Adipocyte (in vitro differentiated cells): ENCODE measurements around the gene RPAP3.

Experiments used
- DNase-seq: peaks from one replicate; pipeline ENCODE4 v3.0.0-alpha.2; 2015; ENCODE audit warnings: low read depth
- H3K27me3 ChIP-seq: replicated peaks from 2 replicates; pipeline ENCODE4 v1.7.0; 2013; ENCODE audit warnings: mild to moderate bottlenecking, low read length, moderate library complexity; ENCODE audit not compliant: control insufficient read depth, insufficient read depth
- H3K36me3 ChIP-seq: 2 replicates; pipeline ENCODE4 v1.7.0; 2013; ENCODE audit warnings: low read length, mild to moderate bottlenecking, moderate library complexity; ENCODE audit not compliant: control insufficient read depth, insufficient read depth, severe bottlenecking
- H3K4me1 ChIP-seq: 2 replicates; pipeline ENCODE4 v1.7.0; 2013; ENCODE audit warnings: mild to moderate bottlenecking, low read length, moderate library complexity; ENCODE audit not compliant: control insufficient read depth, insufficient read depth
- H3K4me3 ChIP-seq: 2 replicates; pipeline ENCODE4 v1.7.0; 2013; ENCODE audit warnings: mild to moderate bottlenecking, low read length, moderate library complexity
- H3K9ac ChIP-seq: 2 replicates; pipeline ENCODE4 v1.7.0; 2013; ENCODE audit warnings: mild to moderate bottlenecking, low read length, moderate library complexity
- H3K9me3 ChIP-seq: 2 replicates; pipeline ENCODE4 v1.7.0; 2013; ENCODE audit warnings: mild to moderate bottlenecking, low read length, moderate library complexity; ENCODE audit not compliant: control insufficient read depth

Gene RPAP3

DNA sequence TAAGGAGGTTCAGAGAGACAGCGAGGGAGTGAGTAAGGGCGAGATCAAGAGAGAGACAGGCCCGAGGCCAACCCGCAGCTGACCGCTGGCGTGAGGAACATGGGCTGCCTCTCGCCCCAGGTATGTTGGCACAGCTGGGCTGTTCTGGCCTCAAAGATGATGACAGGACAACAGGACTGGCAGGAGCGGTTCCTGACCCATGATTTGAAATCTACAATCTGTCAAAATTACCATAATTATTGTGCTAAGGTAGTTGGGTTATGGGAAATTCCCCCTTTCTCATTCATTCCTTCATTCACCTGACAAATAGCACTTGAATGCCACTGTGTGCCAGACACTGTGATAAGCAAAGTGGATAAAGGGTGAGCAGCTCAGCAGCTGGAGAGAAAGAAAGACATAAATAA is 24.5 kb upstream of the RPAP3 start:
- Histone ChIP-seq H3K9ac (no peak overlapping the region), H3K4me1 (peaks cover 39% of the 10 kb centered on the region), H3K36me3 (no peaks in the 10 kb centered on the region), H3K4me3 (no peak overlapping the region), H3K9me3 (no peaks in the 10 kb centered on the region), H3K27me3 (no peaks in the 10 kb centered on the region)
- DNase-seq, result no peak

DNA sequence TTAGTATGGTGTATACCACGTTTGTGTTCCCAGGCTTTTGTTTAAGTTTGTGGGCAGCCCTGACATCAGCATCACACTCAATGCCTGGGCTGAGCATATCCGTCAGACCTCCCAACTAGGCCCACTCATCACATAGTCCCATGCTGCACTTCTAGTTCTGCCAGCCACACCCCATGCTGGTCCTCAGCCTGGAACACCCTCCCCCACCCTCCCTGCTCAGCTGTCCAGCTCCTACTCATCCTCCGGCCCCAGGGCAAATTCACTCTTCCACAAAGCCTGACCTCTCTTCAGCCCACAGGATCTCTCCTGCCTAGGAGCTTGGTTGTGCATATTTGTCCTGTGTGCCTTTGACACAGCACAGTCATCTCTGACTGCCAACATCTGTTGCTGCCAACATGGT is 23.4 kb upstream of the RPAP3 start:
- peak; percentile 39 for DNase-seq
- no peak overlapping the region for H3K9ac ChIP-seq
- no peaks in the 10 kb centered on the region for H3K27me3 ChIP-seq
- H3K4me1 ChIP-seq, result peaks cover 39% of the 10 kb centered on the region
- H3K4me3 ChIP-seq, result no peak overlapping the region
- H3K36me3 ChIP-seq, result no peaks in the 10 kb centered on the region
- H3K9me3 ChIP-seq, result no peaks in the 10 kb centered on the region

DNA sequence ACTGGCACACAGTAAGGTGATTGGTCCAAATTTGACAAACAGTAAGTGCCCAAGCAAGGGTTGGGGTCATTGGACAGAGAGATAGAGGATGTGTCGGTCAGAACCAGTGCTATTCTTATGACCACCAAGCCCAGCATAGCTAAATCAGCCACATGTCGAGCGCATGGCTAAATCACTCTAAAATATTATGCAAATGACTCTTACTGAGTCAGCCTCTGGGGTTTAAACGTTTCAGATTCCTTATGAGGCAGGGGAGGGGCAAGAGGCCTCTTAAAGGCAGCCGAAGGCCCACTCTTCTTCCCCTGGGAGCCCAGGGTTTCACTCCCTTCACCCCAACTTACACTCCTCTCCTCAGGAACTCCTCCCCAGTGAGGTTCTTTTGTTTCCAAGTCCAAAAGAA is 20.1 kb upstream of the RPAP3 start:
- Histone ChIP-seq H3K4me1 (peaks cover 39% of the 10 kb centered on the region), H3K9ac (no peak overlapping the region), H3K36me3 (no peaks in the 10 kb centered on the region), H3K9me3 (no peaks in the 10 kb centered on the region), H3K4me3 (no peak overlapping the region), H3K27me3 (no peaks in the 10 kb centered on the region)
- peak; percentile 89 for DNase-seq

DNA sequence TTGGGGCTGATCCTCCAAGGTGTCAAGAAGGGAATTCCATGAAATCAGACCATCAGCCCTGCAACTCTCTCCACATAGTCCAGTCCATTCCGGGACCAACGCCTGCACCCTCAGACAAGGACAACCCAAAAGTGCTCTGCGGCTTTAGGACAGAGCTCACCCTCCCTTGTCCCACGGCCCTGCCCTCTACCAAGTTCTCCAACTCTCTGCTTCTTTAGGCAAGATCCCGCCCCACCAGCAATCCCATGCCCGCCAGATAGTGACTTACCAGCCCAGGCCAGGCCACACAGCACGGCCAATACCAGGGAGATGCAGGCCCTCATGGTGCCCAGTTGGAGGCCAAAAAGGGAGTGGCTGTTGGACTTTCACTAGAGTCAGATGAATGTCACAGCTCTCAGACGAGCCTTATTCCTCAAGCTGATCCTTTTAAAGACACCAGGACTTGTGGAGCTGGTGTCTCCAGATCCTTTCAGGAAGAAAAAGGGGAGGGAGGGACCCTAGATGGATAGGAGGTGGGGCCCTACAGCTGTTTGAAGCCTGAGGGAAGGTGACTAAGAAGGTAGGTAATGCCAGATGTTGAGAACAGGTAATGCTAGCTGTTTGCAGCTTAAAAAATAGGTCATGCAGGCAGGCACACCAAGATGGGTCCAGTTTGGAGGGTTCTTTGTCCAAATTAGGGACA is 19.4 kb upstream of the RPAP3 start, which contains the start of gene ENDOU:
Gene ENDOU, minus strand, starts transcription at position 400 of the 682 bp plus-strand sequence. Its CDS starts 77 bp downstream, at position 323.
- no peak within 1 kb of the TSS for H3K9ac ChIP-seq
- no peaks in the 10 kb centered on the region for H3K9me3 ChIP-seq
- H3K4me1 ChIP-seq, result peaks cover 33% of the 10 kb centered on the region
- H3K36me3 ChIP-seq, result no peaks in the 10 kb centered on the region
- H3K27me3 ChIP-seq, result no peaks in the 10 kb centered on the region
- no peak for DNase-seq
- no peak within 1 kb of the TSS for H3K4me3 ChIP-seq

DNA sequence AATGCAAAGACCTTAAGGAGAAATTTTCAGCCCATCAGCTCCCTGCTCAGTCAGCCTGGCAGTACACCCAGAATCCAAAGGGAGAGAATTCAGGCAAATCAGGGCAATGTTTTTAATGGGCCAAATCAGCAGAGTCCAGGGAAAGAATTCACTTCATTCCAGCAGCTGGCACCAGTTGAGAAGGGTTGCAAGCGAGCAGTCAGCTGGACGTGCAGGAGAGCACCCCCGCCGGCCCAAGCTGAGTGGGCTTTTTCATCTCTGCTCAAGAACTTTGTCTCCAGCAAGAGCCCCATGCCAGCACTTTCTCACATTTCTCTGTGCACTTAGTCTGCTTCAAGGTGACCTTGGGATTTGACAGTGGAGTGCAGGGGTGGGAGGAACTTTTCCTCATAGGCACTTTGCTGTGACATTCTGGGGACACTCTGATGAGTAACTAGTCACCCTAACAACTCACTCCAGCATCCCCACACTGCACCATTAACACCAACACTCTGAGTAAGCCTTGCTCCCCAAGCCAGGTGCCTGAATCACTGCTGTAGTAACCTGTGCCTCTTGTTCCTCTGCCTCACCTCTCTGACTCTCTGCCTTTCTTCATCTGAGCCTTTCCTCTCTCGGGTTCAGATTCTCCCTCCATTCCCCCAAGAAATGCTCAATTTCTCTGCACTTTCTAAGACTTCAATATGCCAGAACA is 17.3 kb upstream of the RPAP3 start:
- Histone ChIP-seq H3K9ac (no peak overlapping the region), H3K4me3 (no peak overlapping the region), H3K36me3 (no peaks in the 10 kb centered on the region), H3K4me1 (peaks cover 25% of the 10 kb centered on the region), H3K27me3 (no peaks in the 10 kb centered on the region), H3K9me3 (no peaks in the 10 kb centered on the region)
- no peak for DNase-seq

DNA sequence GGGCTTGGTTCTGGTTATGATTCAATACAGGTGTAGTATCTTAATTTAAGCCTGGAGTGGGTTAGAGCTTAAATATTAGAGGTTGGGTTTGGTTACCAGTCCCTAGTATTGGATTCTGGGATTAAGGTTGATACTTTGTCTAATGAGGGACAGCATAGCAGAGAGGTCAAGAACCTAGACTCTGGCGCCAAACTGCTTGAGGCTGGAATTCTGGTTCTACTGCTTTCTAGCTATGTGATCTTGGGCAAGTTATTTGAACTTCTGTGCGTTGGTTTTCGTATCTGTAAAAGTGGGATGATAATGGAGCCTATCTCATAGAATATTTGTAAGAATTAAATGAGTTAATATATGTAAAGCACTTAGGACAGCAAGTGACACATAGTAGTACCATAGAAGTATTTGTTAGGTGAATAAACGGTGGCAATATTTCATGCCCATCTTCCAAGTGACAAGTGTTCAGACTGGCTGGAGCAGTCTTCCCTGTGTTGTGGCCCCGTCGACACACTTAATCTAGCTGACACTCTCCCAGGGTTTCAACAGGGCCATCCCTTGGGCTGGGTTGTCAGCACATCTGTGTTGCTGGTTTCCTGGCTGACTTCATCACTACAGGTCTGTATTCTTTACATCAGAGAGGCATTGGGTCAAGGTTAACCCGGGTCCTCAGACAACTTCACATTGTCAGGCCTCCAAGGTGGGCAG is 16.5 kb upstream of the RPAP3 start:
- DNase-seq, result no peak
- Histone ChIP-seq H3K27me3 (no peaks in the 10 kb centered on the region), H3K36me3 (no peaks in the 10 kb centered on the region), H3K4me1 (peaks cover 31% of the 10 kb centered on the region), H3K9ac (no peak overlapping the region), H3K9me3 (no peaks in the 10 kb centered on the region), H3K4me3 (no peak overlapping the region)

DNA sequence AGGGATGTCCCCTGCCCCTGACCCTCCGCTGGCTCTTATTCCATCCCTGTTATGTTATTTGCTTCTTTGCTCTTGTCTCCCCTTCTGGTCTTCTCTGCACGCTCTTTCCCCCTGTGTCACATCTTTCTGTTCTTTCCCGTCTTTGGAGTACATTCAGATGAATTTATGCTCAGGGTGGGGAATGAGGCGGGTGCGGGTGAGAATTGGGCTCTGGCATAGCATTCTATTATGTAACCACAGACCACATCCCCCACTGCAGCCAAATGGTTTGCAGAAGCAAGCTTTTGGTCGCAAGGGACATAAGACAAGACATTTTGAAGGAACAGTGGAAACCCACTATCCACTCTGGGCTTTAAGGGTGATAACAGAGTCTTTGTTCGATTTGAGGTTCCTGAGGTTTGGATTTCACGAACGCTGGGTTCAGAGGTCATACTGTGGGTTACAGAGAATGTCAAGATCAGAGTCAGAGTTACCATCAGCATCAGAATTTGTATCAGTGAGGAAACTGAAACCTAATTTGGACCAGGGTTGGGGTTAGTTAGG is 15.7 kb upstream of the RPAP3 start:
- no peak for DNase-seq

DNA sequence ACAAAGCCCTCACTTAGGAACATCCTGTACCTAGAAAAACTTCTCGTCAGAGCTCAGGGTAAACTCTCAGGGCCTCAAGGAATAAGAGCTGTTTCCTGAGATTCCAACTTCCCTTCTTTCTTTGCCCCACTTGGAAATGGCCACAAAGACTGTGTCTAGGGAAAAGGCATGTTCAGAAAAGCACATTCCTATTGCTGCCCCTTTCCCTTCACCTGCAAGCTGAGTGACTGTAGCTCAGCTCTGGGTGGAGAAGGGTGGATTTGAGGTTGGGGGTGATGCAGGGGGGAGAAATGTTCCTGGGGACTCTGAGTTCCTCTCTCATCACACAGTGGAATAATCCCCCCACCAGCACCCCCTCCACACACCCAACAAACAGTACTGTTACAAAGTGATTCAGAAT is 12.7 kb upstream of the RPAP3 start:
- no peak overlapping the region for H3K4me3 ChIP-seq
- no peaks in the 10 kb centered on the region for H3K36me3 ChIP-seq
- no peak for DNase-seq
- peak overlapping the region; percentile 75 for H3K9ac ChIP-seq
- no peaks in the 10 kb centered on the region for H3K9me3 ChIP-seq
- no peaks in the 10 kb centered on the region for H3K27me3 ChIP-seq
- peaks cover 28% of the 10 kb centered on the region for H3K4me1 ChIP-seq

More for the DNA sequence above, 15.7 kb upstream of the RPAP3 start:
- Histone ChIP-seq H3K27me3 (no peaks in the 10 kb centered on the region), H3K4me1 (peaks cover 28% of the 10 kb centered on the region), H3K9me3 (no peaks in the 10 kb centered on the region), H3K36me3 (no peaks in the 10 kb centered on the region), H3K9ac (no peak overlapping the region), H3K4me3 (no peak overlapping the region)

DNA sequence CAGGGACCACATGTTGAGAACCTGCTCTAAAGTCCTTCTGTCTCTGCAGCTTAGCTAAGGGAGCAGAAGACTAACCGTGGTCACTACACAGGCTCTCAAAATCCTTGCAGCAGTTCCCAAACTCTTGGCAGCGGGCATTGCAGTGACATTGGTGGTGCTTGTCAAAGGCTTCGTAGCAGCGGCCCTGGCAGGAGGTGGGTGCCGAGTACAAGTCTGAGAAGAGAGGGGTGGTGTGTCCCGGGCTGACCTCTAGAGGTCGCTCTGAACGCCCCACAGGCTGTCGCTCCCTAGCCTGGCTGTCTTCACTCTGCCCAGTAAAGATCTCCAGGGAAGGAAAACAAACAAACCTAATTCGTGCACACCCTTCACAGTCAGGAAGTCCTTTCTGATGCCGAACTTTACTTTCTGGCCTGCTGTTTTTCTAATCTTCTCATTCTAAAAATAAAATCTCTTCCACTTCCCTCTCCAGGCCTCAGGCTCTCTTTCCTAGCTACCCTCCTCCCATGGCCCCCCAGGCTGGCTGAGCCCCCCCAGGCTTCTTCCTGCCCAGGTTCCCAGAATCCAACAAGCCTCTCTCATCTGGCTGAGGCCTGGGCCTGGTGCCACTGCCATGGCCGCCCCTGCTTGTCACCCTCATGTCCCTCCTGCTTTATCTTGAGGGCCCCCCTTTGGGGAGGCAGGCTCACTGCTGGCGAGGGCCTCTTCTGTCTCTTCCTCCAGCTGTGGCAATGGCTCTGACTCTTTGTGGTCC is 11.8 kb upstream of the RPAP3 start:
- H3K27me3 ChIP-seq, result no peaks in the 10 kb centered on the region
- H3K9me3 ChIP-seq, result no peaks in the 10 kb centered on the region
- H3K36me3 ChIP-seq, result no peaks in the 10 kb centered on the region
- peak overlapping the region; percentile 75 for H3K9ac ChIP-seq
- DNase-seq, result peak; percentile 93
- H3K4me1 ChIP-seq, result peaks cover 28% of the 10 kb centered on the region
- no peak overlapping the region for H3K4me3 ChIP-seq

DNA sequence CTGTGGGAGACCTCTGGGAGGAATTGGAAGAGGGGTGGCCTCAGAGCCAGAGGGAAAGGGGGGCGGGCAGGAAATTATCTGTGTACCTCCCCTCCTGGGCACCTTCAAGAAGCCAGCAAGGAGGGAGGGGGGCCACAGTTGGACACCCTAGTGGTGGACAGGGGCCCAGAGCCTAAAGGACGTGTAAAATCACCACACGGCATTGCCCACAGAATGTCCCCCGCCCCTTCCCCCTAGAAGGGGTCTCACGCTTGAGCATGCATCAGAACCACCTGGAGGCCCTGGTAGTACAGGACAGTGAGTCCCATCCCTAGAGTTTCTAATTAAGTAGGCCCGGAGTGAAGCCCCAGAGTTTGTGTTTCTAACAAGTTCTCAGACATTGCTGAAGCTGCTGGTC is 11.2 kb upstream of the RPAP3 start:
- Histone ChIP-seq H3K27me3 (no peaks in the 10 kb centered on the region), H3K9ac (peak overlapping the region; percentile 75), H3K4me1 (peaks cover 28% of the 10 kb centered on the region), H3K4me3 (no peak overlapping the region), H3K36me3 (no peaks in the 10 kb centered on the region), H3K9me3 (no peaks in the 10 kb centered on the region)
- DNase-seq, result no peak
